DOHH2 (cell line): Measurements from ENCODE around the gene MAB21L2.

Source experiments
- CTCF ChIP-seq: fragments of 200-600 bp; sonication (generic); IDR thresholded peaks from one replicate; pipeline ENCODE4 v1.5.1; 2014; ENCODE audit warnings: antibody characterized with exemption, mild to moderate bottlenecking, low read depth, low read length; ENCODE audit not compliant: poor library complexity, severe bottlenecking
- EZH2phosphoT487 ChIP-seq: fragments of 200-600 bp; sonication (generic); IDR thresholded peaks from 2 replicates; pipeline ENCODE4 v1.6.1; 2017; ENCODE audit warnings: borderline replicate concordance, mild to moderate bottlenecking, antibody characterized with exemption, low read length, moderate library complexity, mixed read lengths

GRCh38 chr4:150574678-150575077 is 7.3 kb upstream of the MAB21L2 start:
- TF ChIP-seq CTCF: no peak
- no peak for TF ChIP-seq EZH2phosphoT487
